Mammary epithelial cell (primary cell): ENCODE measurements around the gene KRT14.

Source experiments
- EZH2 ChIP-seq: IDR thresholded peaks from 2 replicates; pipeline ENCODE4 v1.6.1; 2012; ENCODE audit warnings: low read length, inconsistent platforms, borderline replicate concordance
- TF ChIP-seq, protein P1 (sequence below), 2 donors: IDR thresholded peaks in 1 of 2; conservative IDR thresholded peaks in 1 of 2; 2 replicates each; pipeline ENCODE4 v1.5.1; 2011 to 2012; ENCODE audit warnings: inconsistent platforms in 2 of 2, low read length in 2 of 2, mild to moderate bottlenecking in 2 of 2, control low read depth in 1 of 2, low read depth in 1 of 2; ENCODE audit not compliant: insufficient read depth in 1 of 2; ENCODE audit errors: extremely low read depth in 1 of 2

DNA sequence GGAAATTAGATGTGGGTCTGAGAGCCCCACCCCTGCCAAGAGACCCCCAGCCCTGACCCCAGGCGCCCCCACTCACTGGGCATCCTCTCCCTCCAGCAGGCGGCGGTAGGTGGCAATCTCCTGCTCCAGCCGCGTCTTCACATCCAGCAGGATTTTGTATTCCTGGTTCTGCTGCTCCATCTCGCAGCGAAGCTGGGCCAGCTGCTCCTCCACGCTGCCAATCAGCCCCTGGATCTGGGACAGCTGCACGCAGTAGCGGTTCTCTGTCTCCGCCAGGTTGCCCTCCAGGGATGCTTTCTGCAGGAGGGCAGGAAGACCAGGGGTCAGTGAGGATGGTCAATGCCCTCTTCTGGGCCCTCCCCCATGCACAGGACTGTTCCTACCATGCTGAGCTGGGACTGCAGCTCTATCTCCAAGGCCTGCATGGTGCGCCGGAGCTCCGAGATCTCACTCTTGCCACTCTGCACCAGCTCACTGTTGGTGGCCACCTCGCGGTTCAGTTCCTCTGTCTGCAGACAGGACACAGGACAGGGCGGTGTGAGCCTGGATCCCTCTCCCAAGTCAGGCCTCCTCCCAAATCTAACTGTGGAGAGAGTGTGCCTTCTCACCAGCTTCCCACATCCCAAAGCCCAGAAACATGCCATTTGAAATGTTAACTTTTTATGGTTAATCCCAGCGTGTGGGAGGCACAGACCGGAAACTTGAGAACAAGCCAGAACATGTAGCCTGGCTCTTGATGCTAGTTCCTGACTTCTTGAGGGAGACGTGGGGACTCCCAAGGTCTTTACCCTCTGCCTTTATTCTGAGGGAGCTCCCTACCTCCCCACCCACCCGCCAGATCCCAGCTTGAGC lies 34.1 kb upstream of the KRT14 start:
- TF ChIP-seq, protein P1, sequence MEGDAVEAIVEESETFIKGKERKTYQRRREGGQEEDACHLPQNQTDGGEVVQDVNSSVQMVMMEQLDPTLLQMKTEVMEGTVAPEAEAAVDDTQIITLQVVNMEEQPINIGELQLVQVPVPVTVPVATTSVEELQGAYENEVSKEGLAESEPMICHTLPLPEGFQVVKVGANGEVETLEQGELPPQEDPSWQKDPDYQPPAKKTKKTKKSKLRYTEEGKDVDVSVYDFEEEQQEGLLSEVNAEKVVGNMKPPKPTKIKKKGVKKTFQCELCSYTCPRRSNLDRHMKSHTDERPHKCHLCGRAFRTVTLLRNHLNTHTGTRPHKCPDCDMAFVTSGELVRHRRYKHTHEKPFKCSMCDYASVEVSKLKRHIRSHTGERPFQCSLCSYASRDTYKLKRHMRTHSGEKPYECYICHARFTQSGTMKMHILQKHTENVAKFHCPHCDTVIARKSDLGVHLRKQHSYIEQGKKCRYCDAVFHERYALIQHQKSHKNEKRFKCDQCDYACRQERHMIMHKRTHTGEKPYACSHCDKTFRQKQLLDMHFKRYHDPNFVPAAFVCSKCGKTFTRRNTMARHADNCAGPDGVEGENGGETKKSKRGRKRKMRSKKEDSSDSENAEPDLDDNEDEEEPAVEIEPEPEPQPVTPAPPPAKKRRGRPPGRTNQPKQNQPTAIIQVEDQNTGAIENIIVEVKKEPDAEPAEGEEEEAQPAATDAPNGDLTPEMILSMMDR (conservative IDR thresholded peaks at IDR 0.05 in 1 of 2, IDR thresholded peaks at IDR 0.05 in 1 of 2; ENCODE audit: extremely low read depth in 1 of 2, insufficient read depth in 1 of 2, low read depth in 1 of 2, low read length in 2 of 2): peak; percentile 8 to 47
- no peak for TF ChIP-seq EZH2
